Natural killer cell treated with Interleukin-12 subunit alpha and Interleukin-12 subunit beta and Interleukin-15 and Interleukin-18, amount 100 ng/mL, for 72 hours (primary cell): Measurements from ENCODE around the gene BCAT1. TPM values are rescaled to one million over a fixed set of nuclear protein-coding genes. Genes with fewer than 3 reads are reported as not detected.
"Not testable (repeated sequence)": the region's sequence is repeated elsewhere in the genome, so short reads cannot be mapped to it uniquely, and the experiment has no call there.

ENCODE experiments used
- ATAC-seq, 2 donors: fragments of 150-1000 bp; cut with Tn5 transposase in 1 of 2; sonication (Bioruptor Pico), chemical (Tn5 transposase) in 1 of 2; 2 replicates each; pipeline ENCODE4 v1.10.0; 2021
- DNase-seq: peaks from one replicate; pipeline ENCODE4 v3.0.0; 2022; ENCODE audit warnings: low spot score
- H3K27ac Mint-ChIP-seq, 2 donors: 1 replicate in 1 of 2; 2 replicates in 1 of 2; pipeline ENCODE4 v1.8.0; 2022; ENCODE audit warnings: mixed read lengths in 2 of 2, mild to moderate bottlenecking in 1 of 2, moderate library complexity in 1 of 2
- H3K27me3 Mint-ChIP-seq, 2 donors: 1 replicate in 1 of 2; 2 replicates in 1 of 2; pipeline ENCODE4 v1.8.0; 2022; ENCODE audit warnings: mixed read lengths in 2 of 2
- H3K36me3 Mint-ChIP-seq: one replicate; pipeline ENCODE4 v1.8.0; 2022; ENCODE audit warnings: mixed read lengths
- H3K4me1 Mint-ChIP-seq, 2 donors: 1 replicate in 1 of 2; 2 replicates in 1 of 2; pipeline ENCODE4 v1.8.0; 2022; ENCODE audit warnings: low read depth in 2 of 2, mixed read lengths in 2 of 2, mild to moderate bottlenecking in 1 of 2
- H3K4me3 Mint-ChIP-seq: one replicate; pipeline ENCODE4 v1.8.0; 2022; ENCODE audit warnings: mixed read lengths
- H3K9me3 Mint-ChIP-seq: 2 replicates; pipeline ENCODE4 v1.8.0; 2022; ENCODE audit warnings: mixed read lengths
- total RNA-seq, 2 donors: library from RNA; stranded (reverse); gene quantifications; one replicate each; pipeline ENCODE4 v1.2.3, GENCODE V29; 2022

BCAT1 gene
- total RNA-seq, 2 donors from 2014 or later, result 14.5 to 49.4 TPM

GRCh38 chr12:24948420-24948756 lies 513 bp downstream of the BCAT1 start:
- H3K27me3 Mint-ChIP-seq, result peaks cover 27 to 49% of the 10 kb centered on the region in 2 donors
- peak overlapping the region; percentile 98 for H3K4me3 Mint-ChIP-seq
- ATAC-seq (peak; percentile 53 to 71), DNase-seq (no peak)
- H3K27ac Mint-ChIP-seq, result peak overlapping the region; percentile 88 to 93
- H3K4me1 Mint-ChIP-seq, result peaks cover 26 to 35% of the 10 kb centered on the region in 2 donors
- no peaks in the 10 kb centered on the region for H3K9me3 Mint-ChIP-seq
- peaks cover 7% of the 10 kb centered on the region for H3K36me3 Mint-ChIP-seq

GRCh38 chr12:24947541-24948419 lies 1.1 kb downstream of the BCAT1 start:
- Mint-ChIP-seq H3K36me3 (peaks cover 7% of the 10 kb centered on the region), H3K4me1 (peaks cover 26 to 35% of the 10 kb centered on the region in 2 donors), H3K4me3 (peak overlapping the region; percentile 98), H3K27me3 (peaks cover 27 to 49% of the 10 kb centered on the region in 2 donors), H3K27ac (peak overlapping the region; percentile 88 to 93), H3K9me3 (no peaks in the 10 kb centered on the region)
- DNase-seq (no peak), ATAC-seq (no peak)

GRCh38 chr12:24945845-24946244 lies 3.1 kb downstream of the BCAT1 start:
- H3K4me3 Mint-ChIP-seq, result no peak overlapping the region
- H3K4me1 Mint-ChIP-seq, result peaks cover 26 to 35% of the 10 kb centered on the region in 2 donors
- no peak for ATAC-seq

GRCh38 chr12:24945039-24945438 lies 3.9 kb downstream of the BCAT1 start:
- DNase-seq (no peak), ATAC-seq (no peak)
- H3K27ac Mint-ChIP-seq, result no peak overlapping the region
- peaks cover 7% of the 10 kb centered on the region for H3K36me3 Mint-ChIP-seq
- H3K4me3 Mint-ChIP-seq, result no peak overlapping the region
- H3K4me1 Mint-ChIP-seq, result peaks cover 20 to 28% of the 10 kb centered on the region in 2 donors
- H3K9me3 Mint-ChIP-seq, result no peaks in the 10 kb centered on the region
- peaks cover 26 to 52% of the 10 kb centered on the region in 2 donors for H3K27me3 Mint-ChIP-seq

More at GRCh38 chr12:24945845-24946244, 3.1 kb downstream of the BCAT1 start:
- no peak overlapping the region for H3K27ac Mint-ChIP-seq
- H3K9me3 Mint-ChIP-seq, result no peaks in the 10 kb centered on the region
- peaks cover 29 to 60% of the 10 kb centered on the region in 2 donors for H3K27me3 Mint-ChIP-seq
- no peak for DNase-seq
- peaks cover 7% of the 10 kb centered on the region for H3K36me3 Mint-ChIP-seq

GRCh38 chr12:24944601-24944975 lies 4.3 kb downstream of the BCAT1 start:
- Mint-ChIP-seq H3K4me1 (peaks cover 20 to 27% of the 10 kb centered on the region in 2 donors), H3K27ac (no peak overlapping the region), H3K4me3 (no peak overlapping the region), H3K36me3 (peaks cover 7% of the 10 kb centered on the region), H3K27me3 (peaks cover 26 to 48% of the 10 kb centered on the region in 2 donors), H3K9me3 (no peaks in the 10 kb centered on the region)
- no peak for DNase-seq
- ATAC-seq, result no peak

DNA sequence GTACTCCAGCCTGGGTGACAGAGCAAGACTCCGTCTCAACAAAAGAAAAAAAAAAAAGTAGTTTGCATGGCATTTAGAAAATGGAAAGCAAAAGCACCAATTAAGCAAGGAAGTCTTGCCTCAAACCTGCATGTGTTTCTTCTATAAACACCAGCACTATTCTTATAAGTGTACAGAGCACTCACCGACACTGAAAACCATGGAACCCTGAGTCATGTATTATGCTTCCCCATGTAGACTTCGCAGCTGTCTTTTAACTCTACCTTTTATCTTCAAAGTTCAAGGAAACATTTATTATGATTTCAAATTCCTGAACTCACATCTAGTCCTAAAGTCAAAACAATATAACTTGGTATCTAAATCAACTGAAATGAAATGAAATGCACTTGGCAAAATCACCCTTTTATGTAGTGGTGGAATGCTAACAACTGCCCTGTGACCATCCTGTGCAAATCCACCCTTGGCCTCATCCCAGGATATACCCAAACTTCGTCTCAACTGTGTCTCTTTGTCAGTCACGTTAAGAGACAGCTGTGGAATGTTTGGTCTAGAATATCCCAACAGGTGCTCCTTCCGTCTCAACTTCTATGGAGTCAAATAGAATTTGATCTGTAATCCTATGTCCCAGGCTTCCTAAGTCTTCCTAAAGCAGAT lies 4.8 kb downstream of the BCAT1 start:
- peaks cover 7% of the 10 kb centered on the region for H3K36me3 Mint-ChIP-seq
- DNase-seq (no peak), ATAC-seq (no peak)
- H3K27me3 Mint-ChIP-seq, result peaks cover 26 to 43% of the 10 kb centered on the region in 2 donors
- H3K4me1 Mint-ChIP-seq, result peaks cover 19 to 23% of the 10 kb centered on the region in 2 donors
- H3K4me3 Mint-ChIP-seq, result no peak overlapping the region
- no peak overlapping the region for H3K27ac Mint-ChIP-seq
- H3K9me3 Mint-ChIP-seq, result no peaks in the 10 kb centered on the region

- Mint-ChIP-seq H3K36me3 (no peaks in the 10 kb centered on the region), H3K27me3 (peaks cover 14 to 17% of the 10 kb centered on the region in 2 donors), H3K4me3 (no peak overlapping the region), H3K27ac (no peak overlapping the region), H3K4me1 (no peaks in the 10 kb centered on the region), H3K9me3 (no peaks in the 10 kb centered on the region)
- no peak for DNase-seq
- ATAC-seq, result no peak
These were observed 8.7 kb downstream of the BCAT1 start for GRCh38 chr12:24940157-24940556.

- H3K36me3 Mint-ChIP-seq, DNase-seq, H3K4me1 Mint-ChIP-seq, H3K9me3 Mint-ChIP-seq, H3K4me3 Mint-ChIP-seq, ATAC-seq, H3K27ac Mint-ChIP-seq: not testable (repeated sequence)
- peaks cover 12 to 17% of the 10 kb centered on the region in 2 donors for H3K27me3 Mint-ChIP-seq
These were observed 9.3 kb downstream of the BCAT1 start for GRCh38 chr12:24939551-24939950.

GRCh38 chr12:24938341-24938740 lies 10.6 kb downstream of the BCAT1 start:
- ATAC-seq (no peak), DNase-seq (no peak)
- H3K27me3 Mint-ChIP-seq, result peaks cover 5 to 11% of the 10 kb centered on the region in 2 donors
- H3K27ac Mint-ChIP-seq, result no peak overlapping the region
- H3K36me3 Mint-ChIP-seq, result no peaks in the 10 kb centered on the region
- no peaks in the 10 kb centered on the region for H3K9me3 Mint-ChIP-seq
- H3K4me1 Mint-ChIP-seq, result no peaks in the 10 kb centered on the region
- H3K4me3 Mint-ChIP-seq, result no peak overlapping the region

DNA sequence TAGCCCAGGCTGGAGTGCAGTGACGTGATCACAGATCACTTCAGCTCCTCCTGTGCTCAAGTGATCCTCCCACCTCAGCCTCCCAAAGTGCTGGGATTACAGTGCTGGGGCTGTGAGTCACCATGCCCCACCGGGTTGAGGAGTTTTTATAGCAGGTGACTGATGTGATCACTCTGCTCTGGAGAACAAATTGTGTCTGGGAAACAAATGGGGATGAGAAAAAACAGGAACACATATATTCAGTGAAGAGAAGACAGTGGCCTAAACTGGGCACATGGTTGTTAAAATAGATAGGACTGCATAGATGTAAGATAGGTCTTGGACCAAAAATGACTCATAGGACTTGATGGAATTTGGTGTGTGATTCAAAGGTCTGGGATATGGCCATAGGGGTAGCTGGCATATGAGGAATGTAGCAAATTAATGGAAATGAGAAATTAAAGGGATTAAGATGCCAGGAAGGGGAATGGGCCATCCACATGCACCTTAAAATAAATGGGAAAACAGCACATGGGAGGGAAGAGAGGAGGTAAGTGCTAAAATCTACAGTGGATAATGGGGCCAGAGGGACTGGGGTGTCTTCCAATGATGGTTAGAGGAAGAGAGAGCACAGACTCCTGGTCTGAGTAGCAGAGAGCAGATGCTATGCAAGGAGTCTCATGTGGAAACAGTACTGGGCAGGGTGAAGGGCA lies 11.2 kb downstream of the BCAT1 start:
- H3K9me3 Mint-ChIP-seq, result no peaks in the 10 kb centered on the region
- H3K27me3 Mint-ChIP-seq, result peaks cover 5 to 11% of the 10 kb centered on the region in 2 donors
- no peak for ATAC-seq
- no peak overlapping the region for H3K27ac Mint-ChIP-seq
- H3K4me1 Mint-ChIP-seq, result no peaks in the 10 kb centered on the region
- no peak for DNase-seq
- H3K36me3 Mint-ChIP-seq, result no peaks in the 10 kb centered on the region
- H3K4me3 Mint-ChIP-seq, result no peak overlapping the region

GRCh38 chr12:24933694-24934407 lies 15.1 kb downstream of the BCAT1 start:
- H3K4me1 Mint-ChIP-seq, result peaks cover 0 to 5% of the 10 kb centered on the region in 2 donors
- H3K27me3 Mint-ChIP-seq, result peaks cover 0 to 9% of the 10 kb centered on the region in 2 donors
- H3K36me3 Mint-ChIP-seq, result no peaks in the 10 kb centered on the region
- H3K4me3 Mint-ChIP-seq, result no peak overlapping the region
- H3K27ac Mint-ChIP-seq, result no peak overlapping the region
- H3K9me3 Mint-ChIP-seq, result no peaks in the 10 kb centered on the region
- ATAC-seq (no peak), DNase-seq (no peak)

- Mint-ChIP-seq H3K4me3 (no peak overlapping the region), H3K9me3 (no peaks in the 10 kb centered on the region), H3K4me1 (peaks cover 0 to 5% of the 10 kb centered on the region in 2 donors), H3K36me3 (no peaks in the 10 kb centered on the region), H3K27ac (no peak overlapping the region), H3K27me3 (peaks cover 0 to 12% of the 10 kb centered on the region in 2 donors)
- no peak for DNase-seq
- no peak for ATAC-seq
These were observed 17.1 kb downstream of the BCAT1 start for GRCh38 chr12:24931666-24932405.

- DNase-seq, result no peak
- no peak overlapping the region for H3K27ac Mint-ChIP-seq
These were observed 18.9 kb downstream of the BCAT1 start for GRCh38 chr12:24929953-24930352.

More at GRCh38 chr12:24929953-24930352, 18.9 kb downstream of the BCAT1 start:
- H3K36me3 Mint-ChIP-seq, result no peaks in the 10 kb centered on the region
- H3K27me3 Mint-ChIP-seq, result peaks cover 0 to 13% of the 10 kb centered on the region in 2 donors
- no peak overlapping the region for H3K4me3 Mint-ChIP-seq
- no peaks in the 10 kb centered on the region for H3K9me3 Mint-ChIP-seq
- peaks cover 0 to 5% of the 10 kb centered on the region in 2 donors for H3K4me1 Mint-ChIP-seq
- no peak for ATAC-seq
